Ishikawa (cell line): Measurements from ENCODE around the gene NPTXR.

Experiments
- CEBPB ChIP-seq: IDR thresholded peaks from 2 replicates; pipeline ENCODE4 v1.6.1; 2012
- EP300 ChIP-seq: IDR thresholded peaks from 2 replicates; pipeline ENCODE4 v1.6.1; 2012; ENCODE audit warnings: borderline replicate concordance
- FOXM1 ChIP-seq: IDR thresholded peaks from 2 replicates; pipeline ENCODE4 v1.6.1; 2012; ENCODE audit warnings: low read depth, borderline replicate concordance
- RAD21 ChIP-seq: IDR thresholded peaks from 2 replicates; pipeline ENCODE4 v1.6.1; 2012; ENCODE audit warnings: low read depth
- ZBTB7A ChIP-seq: IDR thresholded peaks from 2 replicates; pipeline ENCODE4 v1.6.1; 2012; ENCODE audit warnings: low read depth
- TF ChIP-seq, protein P1 (sequence below): IDR thresholded peaks from 2 replicates; pipeline ENCODE4 v1.6.1; 2012

DNA sequence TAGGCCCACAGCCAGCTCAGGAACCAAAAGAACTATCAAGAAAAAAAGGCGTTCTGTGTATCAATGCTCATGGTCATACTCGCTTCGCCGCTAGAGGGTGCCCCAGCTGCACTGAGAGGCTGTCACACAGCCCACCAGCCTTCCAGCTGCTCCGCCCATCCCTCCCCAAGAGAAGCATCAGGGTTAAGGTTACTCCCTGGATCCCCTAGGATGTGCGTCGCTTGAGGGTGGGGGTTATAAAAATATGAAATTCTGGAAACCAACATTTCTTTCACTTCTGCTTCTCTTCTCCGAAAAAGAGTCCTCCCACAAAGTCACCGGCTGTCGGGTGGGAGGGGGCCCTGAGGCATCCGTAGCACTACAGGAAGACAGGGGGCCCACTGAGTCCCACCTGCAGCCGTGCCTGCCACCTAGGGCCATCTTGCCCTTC is 26.5 kb upstream of the NPTXR start:
- TF ChIP-seq RAD21, result peak; percentile 96
- no peak for TF ChIP-seq EP300
- TF ChIP-seq, protein P1, sequence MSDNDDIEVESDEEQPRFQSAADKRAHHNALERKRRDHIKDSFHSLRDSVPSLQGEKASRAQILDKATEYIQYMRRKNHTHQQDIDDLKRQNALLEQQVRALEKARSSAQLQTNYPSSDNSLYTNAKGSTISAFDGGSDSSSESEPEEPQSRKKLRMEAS, result no peak
- TF ChIP-seq FOXM1, result no peak
- no peak for TF ChIP-seq CEBPB
- 0 out of 2 replicates have a peak, but pooled peaks have one; percentile 42 for TF ChIP-seq ZBTB7A
